ENCODE data around the gene CREB3L2.

DNA sequence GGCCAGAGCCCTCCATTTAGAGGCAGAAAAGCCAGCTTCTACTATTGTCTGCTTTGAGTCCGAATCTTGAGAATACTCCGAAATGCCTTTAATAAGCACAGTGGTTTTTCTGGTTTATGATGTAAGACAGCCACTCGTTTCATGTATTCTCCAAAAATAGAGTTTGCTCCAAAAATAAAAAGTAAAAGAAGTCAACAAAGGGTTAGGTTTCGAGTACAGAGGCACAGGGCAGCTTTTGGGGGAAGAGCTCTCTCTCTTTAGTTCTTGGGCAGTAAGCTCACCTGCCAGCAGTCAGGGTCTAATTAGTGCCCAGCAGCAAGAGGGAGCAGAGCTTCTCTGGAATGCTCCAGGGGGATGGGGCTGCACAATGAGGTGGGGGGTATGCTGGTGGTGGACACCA is 20.2 kb downstream of the CREB3L2 start:
- TF ChIP-seq, protein P1, sequence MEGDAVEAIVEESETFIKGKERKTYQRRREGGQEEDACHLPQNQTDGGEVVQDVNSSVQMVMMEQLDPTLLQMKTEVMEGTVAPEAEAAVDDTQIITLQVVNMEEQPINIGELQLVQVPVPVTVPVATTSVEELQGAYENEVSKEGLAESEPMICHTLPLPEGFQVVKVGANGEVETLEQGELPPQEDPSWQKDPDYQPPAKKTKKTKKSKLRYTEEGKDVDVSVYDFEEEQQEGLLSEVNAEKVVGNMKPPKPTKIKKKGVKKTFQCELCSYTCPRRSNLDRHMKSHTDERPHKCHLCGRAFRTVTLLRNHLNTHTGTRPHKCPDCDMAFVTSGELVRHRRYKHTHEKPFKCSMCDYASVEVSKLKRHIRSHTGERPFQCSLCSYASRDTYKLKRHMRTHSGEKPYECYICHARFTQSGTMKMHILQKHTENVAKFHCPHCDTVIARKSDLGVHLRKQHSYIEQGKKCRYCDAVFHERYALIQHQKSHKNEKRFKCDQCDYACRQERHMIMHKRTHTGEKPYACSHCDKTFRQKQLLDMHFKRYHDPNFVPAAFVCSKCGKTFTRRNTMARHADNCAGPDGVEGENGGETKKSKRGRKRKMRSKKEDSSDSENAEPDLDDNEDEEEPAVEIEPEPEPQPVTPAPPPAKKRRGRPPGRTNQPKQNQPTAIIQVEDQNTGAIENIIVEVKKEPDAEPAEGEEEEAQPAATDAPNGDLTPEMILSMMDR (IDR thresholded peaks at IDR 0.05) = no peak
- TF ChIP-seq POLR2AphosphoS5 (IDR thresholded peaks at IDR 0.05) (peak in 1 of 3 donors; percentile 22), POLR2A (IDR thresholded peaks at IDR 0.05) (no peak), EP300 (IDR thresholded peaks at IDR 0.05; ENCODE audit: low read depth) (no peak)
